GM18909 (cell line): ENCODE data around the gene RBM26.

ENCODE experiments used
- ATAC-seq: cut with Tn5 transposase; IDR thresholded peaks from one replicate; pipeline ENCODE4 v1.9.1; 2021; ENCODE audit warnings: mild to moderate bottlenecking; ENCODE audit not compliant: unreplicated experiment, poor library complexity

RBM26 gene

DNA sequence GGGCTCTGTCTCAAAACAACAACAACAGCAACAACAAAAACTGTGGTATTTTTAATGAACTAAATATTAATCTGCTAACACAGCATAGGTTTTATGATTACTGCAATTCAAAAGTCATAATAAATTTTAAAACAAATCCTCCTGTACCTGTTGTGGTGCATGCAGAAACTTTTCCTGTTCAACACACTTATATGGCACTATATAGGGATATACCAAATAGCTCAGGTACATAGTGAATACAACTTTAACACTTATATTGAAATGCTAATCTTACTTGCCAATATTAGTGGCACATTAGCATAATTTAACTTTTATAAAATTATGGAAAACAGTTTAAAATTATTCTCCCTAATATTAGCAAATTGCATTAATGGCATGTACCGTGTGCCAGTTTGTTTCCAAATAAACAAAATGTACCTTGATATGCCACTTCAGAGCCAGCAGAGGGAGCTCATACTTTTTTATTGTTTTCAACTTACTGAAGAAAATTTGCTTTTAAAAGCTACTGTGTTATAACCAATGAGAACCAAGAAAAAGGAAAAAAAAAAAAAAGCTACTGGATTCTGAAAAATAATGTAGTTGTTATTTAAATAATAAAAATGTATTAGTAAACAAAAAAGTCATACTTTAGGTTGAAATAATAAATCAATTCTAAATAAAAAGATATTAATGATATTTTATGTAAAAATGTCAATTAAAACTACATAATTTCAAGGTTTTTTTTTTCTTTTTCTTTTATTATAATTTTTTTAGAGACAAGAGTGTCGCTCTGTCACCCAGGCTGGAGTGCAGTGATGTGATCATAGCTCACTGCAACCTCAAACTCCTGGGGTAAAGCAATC is 18.0 kb upstream of the RBM26 start:
- ATAC-seq: peak; percentile 80

GRCh38 chr13:79423340-79423739 is 17.3 kb upstream of the RBM26 start:
- no peak for ATAC-seq

DNA sequence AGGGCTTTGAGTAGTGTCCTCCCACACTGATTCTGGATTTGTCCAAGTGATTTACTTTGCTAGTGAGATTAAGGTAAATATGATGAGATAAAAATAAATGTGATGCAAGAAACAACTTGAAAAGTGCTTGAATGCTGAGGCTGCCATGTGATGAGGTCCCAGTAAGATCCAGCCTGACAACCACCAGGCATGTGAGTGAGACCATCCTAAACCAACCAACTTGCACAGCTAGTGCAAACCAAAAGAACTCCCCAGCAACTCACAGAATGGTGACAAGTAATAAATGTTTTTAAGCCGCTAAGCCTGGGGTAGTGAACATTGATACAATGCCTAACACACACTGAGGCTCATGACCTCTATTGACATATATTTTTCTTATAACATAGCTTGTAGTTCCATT is 13.3 kb upstream of the RBM26 start:
- no peak for ATAC-seq

DNA sequence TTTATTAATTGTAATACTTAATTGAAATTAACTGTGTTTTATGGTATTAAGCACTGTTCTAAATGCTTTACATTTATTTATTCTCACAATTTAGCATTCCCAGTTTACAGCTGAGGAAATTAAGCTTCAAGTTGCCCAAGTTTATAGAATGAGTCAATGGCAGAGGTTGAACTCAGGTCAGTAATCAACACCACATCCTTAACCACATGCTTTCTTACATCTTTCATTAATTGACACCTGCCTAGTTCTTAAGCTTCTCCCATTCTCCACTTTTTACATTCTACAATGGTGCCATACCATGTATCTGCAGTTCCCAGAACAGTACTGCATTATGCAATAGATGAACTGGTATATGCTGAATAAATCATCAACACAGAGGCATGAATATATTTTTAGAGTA is 11.7 kb upstream of the RBM26 start:
- no peak for ATAC-seq

- ATAC-seq: no peak
Observed at GRCh38 chr13:79413521-79413920, 7.5 kb upstream of the RBM26 start.

DNA sequence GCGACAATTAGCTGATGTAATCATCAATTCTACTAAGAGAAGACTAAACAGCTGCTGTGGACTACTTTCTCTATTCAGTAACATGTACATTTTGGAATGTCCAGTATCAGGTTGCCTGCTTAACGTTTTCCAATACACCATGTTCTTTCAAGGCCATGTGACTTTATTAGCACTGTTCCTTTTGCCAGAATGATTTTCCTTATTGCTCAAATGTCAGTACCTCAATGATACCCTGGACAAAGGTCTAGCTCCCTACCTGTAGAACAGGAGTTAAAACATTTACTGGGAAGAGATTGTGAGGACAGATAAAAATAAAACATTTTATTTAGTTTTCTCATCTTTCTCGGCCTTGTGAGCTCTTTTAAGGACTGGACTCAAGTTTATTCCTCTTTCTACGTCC is 3.8 kb upstream of the RBM26 start:
- no peak for ATAC-seq

DNA sequence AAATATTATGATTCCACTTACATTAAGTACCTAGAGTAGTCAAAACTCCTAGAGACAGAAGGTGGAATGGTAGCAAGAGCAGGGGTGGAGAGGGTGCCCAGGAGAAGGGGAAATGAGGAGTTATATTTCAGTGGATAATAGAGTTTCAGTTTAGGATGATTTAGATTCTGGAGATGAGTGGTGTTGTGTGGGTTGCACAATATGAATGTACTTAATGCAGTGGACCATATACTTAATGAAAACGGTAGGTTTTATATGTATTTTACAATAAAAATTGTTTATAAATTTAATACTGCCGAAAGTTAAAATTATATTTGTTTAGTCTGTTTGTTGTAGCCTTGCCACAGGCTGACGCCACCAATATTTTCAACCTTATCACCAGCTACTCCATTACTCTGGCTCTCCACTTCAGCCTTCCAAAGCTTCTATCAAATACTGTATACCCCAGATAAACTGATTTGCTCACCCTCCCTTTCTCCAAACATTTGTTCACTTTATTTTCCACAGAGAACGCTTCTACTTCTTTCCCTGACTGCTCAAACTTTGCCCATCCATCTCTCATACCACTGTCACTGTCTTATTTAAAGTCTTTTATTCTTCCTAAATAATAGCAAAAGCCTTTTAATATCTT is 1.4 kb upstream of the RBM26 start:
- ATAC-seq: no peak

DNA sequence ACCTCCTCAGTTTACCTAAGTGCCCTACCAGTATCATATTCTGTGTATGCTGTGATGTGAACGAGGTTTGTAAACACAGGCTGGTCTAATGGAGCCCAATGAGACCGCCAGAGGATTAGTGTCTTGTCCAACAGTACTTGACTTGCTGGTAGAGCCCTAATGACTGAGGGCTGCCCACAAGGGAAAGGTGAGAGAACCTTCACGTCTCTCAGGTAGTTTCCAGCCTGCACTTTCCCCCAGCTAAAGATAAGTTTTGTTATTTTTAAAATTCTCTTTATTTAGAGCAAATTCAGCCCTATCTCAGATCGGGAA is 498 bp upstream of the RBM26 start:
- peak; percentile 34 for ATAC-seq

DNA sequence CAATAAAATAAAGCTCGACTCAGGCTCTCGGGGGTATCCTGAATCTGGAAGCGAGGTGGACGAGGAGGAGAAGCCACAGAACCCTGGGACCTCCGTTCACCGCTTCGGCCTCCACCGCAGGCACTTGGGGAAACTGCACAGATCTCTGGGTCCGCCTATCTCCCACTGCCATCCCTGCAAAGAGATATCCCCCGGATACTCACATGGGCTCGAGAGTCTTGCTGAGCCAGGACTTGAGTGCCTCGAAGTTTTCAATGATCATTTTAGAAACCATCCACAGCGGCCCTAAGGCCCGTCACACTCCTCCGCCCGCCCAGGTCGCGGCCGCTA is 589 bp downstream of the RBM26 start:
- ATAC-seq: peak; percentile 46

DNA sequence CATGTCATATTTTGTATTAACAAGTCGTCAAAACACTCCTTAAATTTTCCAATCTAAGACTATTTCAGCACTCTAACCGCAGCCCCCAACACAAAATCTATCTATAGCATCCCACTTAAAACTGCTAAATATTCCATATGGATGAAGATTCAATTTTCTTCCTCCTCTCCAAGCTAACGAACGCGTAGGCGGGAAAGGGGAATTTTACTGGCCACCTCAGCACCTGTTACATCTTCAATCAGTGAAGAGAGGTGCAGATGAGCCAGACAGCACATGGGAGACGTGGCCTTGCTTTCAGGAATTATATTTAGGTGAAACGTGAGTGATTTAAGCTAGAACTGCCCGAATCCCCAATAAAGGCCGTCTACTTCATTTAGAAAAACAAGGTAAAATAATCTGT is 1.1 kb downstream of the RBM26 start:
- ATAC-seq: no peak

DNA sequence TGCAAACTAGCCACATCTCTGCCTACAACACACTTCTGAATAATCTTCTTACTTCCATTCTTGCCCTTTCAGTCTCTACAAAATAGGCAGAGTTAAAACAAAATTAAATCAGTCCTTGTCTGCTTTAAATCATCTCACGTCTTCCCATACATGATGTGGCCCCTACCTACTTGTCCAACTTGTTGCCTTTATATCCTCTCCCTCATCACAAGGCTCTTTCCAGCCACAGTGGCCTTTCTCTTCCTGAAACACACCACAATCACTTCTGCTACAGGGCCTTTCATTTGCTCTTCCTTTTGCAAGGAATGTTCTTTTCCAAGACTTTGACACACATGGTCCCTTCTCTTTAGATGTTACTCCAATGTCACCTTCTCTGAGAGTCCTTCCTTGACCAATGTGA is 1.7 kb downstream of the RBM26 start:
- ATAC-seq: no peak

- no peak for ATAC-seq
Observed at GRCh38 chr13:79403113-79403512, 2.9 kb downstream of the RBM26 start.

GRCh38 chr13:79402679-79403078 is 3.4 kb downstream of the RBM26 start:
- ATAC-seq: no peak

DNA sequence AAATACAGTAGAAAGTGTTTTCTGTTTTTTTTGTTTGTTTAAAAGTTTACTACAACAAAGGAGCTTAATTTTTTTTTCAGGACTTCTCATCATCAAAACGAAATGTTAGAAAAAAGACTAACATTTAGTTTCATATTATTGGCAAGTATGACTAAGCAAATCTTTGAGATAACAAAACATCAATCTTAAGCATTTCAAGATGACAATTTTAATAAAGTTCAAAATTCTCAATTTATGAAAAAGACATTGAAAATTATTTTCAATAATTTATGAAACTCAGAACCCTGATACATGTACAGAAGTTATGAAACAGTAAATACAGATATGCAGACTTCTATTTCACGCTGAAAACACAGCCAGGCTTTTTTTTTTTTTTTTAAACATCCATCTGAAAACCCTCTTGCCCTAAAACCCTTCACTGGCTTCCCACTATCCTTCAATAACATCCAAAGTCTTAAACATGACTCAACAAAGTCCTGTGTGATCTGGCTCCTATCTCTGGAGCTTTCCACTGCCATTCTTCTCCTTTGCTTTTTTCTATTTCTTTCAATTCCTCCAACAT is 3.9 kb downstream of the RBM26 start:
- no peak for ATAC-seq

DNA sequence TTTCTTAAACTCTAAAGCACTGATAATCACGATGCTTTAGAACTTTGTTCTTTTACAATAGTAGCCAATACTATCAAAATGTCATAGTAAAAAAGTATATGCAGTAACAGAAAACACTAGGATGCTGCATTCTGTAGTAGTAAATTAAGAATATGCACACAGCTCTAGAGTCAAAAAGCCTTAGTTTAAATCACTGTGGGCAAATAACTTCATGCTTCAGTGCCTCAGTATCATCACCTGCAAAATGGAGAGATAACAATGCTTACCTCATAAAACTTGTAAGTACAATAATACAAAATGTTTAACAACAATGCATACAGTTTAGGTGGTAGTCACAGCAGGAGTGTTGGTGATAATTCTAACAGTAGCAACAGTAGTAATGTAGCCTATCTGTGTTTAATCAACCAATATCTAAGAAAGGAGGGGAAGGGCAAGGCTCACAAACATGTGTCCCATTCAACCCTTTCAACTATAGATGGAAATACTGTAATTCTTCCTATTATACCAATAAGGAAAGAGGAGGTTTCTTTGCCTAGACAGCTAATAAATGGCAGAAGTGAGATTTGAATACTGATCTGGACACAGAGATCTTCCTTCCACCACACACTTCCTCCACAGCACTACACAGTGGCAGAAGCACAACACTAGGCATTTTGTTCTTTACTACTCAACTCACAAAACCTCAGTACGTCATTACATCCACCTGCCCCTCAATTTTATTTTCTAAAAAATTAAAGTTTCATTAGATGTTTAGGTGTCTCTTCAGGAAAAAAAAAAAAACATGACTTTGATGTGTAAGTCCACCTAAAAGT is 4.6 kb downstream of the RBM26 start:
- peak; percentile 44 for ATAC-seq

DNA sequence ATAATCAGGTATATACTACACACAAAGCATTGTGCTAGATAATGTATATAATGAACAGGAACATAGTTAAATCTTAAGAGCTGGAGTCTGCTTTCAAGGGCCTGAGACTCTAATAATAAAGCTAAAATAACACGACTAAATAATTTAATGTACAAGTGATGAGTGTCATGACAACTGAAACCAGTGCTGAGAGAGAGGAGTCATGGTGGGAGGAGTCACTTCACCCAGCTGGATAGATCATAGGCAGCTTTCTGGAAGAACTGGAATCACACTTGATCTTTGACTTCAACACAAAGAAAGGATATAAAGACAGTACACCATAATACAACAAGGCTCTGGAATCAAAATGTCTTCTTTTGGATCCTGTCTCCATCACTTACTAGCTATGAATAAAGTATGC is 7.1 kb downstream of the RBM26 start:
- ATAC-seq: no peak

- ATAC-seq: no peak
Observed at GRCh38 chr13:79398127-79398526, 7.9 kb downstream of the RBM26 start.

DNA sequence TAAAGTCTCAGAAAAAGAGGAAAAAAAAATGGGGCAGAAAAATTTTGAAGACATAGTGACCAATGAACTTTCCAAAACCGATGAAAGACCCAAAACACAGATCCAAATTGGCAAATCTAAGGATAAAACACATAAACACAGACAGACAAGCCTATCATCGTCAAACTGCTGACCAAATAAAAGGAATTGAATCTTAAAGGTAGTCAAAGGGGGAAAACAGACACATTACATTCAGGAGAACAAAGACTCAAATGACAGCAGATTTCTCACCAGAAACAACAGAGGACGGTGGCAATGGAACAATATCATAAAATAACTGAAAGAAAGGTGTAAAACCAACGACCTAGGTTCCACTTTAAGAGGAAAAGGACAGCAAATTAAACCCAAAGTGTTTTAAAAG is 10.2 kb downstream of the RBM26 start:
- ATAC-seq: no peak

GRCh38 chr13:79393564-79394249 is 12.3 kb downstream of the RBM26 start:
- ATAC-seq: peak; percentile 82

- ATAC-seq: peak; percentile 44
Observed at GRCh38 chr13:79392882-79393563, 13.0 kb downstream of the RBM26 start.
